HCT116 (cell line): ENCODE data around the gene SLC35F3. TPM values are rescaled to one million over a fixed set of nuclear protein-coding genes. Genes with fewer than 3 reads are reported as not detected.

Experiments
- ATAC-seq: fragments of 200-7000 bp; cut with Tn5 transposase; 2 replicates; pipeline ENCODE4 v1.9.1; 2020; ENCODE audit warnings: mild to moderate bottlenecking, moderate library complexity
- BruUV-seq: library from RNA; stranded (reverse); fragments of 400-500 nt; replicated peaks from 2 replicates; lab custom pipeline; 2021; lab: Mats Ljungman, UMichigan
- CTCF ChIA-PET: fragments of 300-600 bp; sonication (Branson Sonifier 250); formaldehyde crosslinking; loops from one replicate; lab custom pipeline; 2021; ENCODE audit warnings: antibody characterized with exemption; lab: Charles Lee
- POLR2A ChIA-PET: fragments of 300-600, 350-600 bp; sonication (Branson Sonifier 250); formaldehyde crosslinking; loops from one replicate; lab custom pipeline; 2021; ENCODE audit warnings: antibody characterized with exemption; lab: Charles Lee
- RAD21 ChIA-PET, 2 experiments: fragments of 300-600 bp; sonication (Branson Sonifier 250); formaldehyde crosslinking; loops; one replicate each; lab custom pipeline; 2023; ENCODE audit warnings: low total read pairs in 2 of 2; ENCODE audit not compliant: uncharacterized antibody in 2 of 2, unreplicated experiment in 2 of 2, low non-redundant PET in 1 of 2; lab: Charles Lee
- DNase-seq: peaks from one replicate; pipeline ENCODE4 v3.0.0-alpha.2; 2010; ENCODE audit warnings: low read depth, low spot score
- H2AFZ ChIP-seq: fragments of 200-600 bp; shearing (Covaris generic), sonication (generic); 2 replicates; pipeline ENCODE4 v1.6.1; 2017; ENCODE audit warnings: low read depth, mixed run types, mixed read lengths, antibody characterized with exemption, low read length; ENCODE audit not compliant: poor library complexity, severe bottlenecking
- H3K27ac ChIP-seq: 2 replicates; pipeline ENCODE4 v1.5.1; 2012; ENCODE audit warnings: low read depth, low read length
- H3K27me3 ChIP-seq: fragments of 200-600 bp; sonication (generic); 2 replicates; pipeline ENCODE4 v1.6.1; 2016; ENCODE audit warnings: mixed run types, low read length, mixed read lengths; ENCODE audit not compliant: insufficient read depth
- H3K36me3 ChIP-seq, 2 experiments: fragments of 200-500 bp in 1 of 2; fragments of 200-600 bp in 1 of 2; sonication (Bioruptor generic) in 1 of 2; sonication (generic) in 1 of 2; 2 replicates each; pipeline versions ENCODE4 v1.5.1 to v1.6.1; 2014 to 2016; ENCODE audit warnings: low read length in 2 of 2, inconsistent platforms in 1 of 2, mixed read lengths in 1 of 2, mixed run types in 1 of 2; ENCODE audit not compliant: insufficient read depth in 2 of 2, control insufficient read depth in 1 of 2
- H3K4me1 ChIP-seq, 2 experiments: fragments of 200-600 bp in 1 of 2; sonication (generic) in 1 of 2; 2 replicates each; pipeline versions ENCODE4 v1.5.1 to v1.6.1; 2012 to 2017; ENCODE audit warnings: low read length in 2 of 2, inconsistent platforms in 1 of 2, mild to moderate bottlenecking in 1 of 2, mixed read lengths in 1 of 2, mixed run types in 1 of 2, moderate library complexity in 1 of 2; ENCODE audit not compliant: insufficient read depth in 2 of 2, control insufficient read depth in 1 of 2
- H3K4me2 ChIP-seq: fragments of 200-600 bp; sonication (generic); 2 replicates; pipeline ENCODE4 v1.6.1; 2017; ENCODE audit warnings: mixed run types, low read length, mixed read lengths
- H3K4me3 ChIP-seq, 2 experiments: fragments of 200-600 bp in 1 of 2; sonication (generic) in 1 of 2; replicated peaks in 1 of 2; 2 replicates each; pipeline ENCODE4 v1.5.1; 2011 to 2016; ENCODE audit warnings: low read length in 2 of 2, control low read depth in 1 of 2, low read depth in 1 of 2, mild to moderate bottlenecking in 1 of 2, mixed read lengths in 1 of 2, mixed run types in 1 of 2
- H3K79me2 ChIP-seq: fragments of 200-600 bp; sonication (generic); 2 replicates; pipeline ENCODE4 v1.6.1; 2017; ENCODE audit warnings: mild to moderate bottlenecking, mixed run types, low read length, moderate library complexity, mixed read lengths; ENCODE audit not compliant: insufficient read depth
- H3K9ac ChIP-seq: fragments of 200-600 bp; sonication (generic); 2 replicates; pipeline ENCODE4 v1.6.1; 2016; ENCODE audit warnings: low read length, mixed read lengths
- H3K9me2 ChIP-seq: fragments of 200-600 bp; sonication (generic), shearing (Covaris generic); 2 replicates; pipeline ENCODE4 v1.6.1; 2017; ENCODE audit warnings: mixed run types, mild to moderate bottlenecking, moderate library complexity; ENCODE audit not compliant: insufficient read depth
- H3K9me3 ChIP-seq, 2 experiments: fragments of 200-500 bp in 1 of 2; fragments of 200-600 bp in 1 of 2; sonication (Bioruptor generic) in 1 of 2; sonication (generic) in 1 of 2; 2 replicates each; pipeline ENCODE4 v1.6.1; 2014 to 2017; ENCODE audit warnings: low read length in 2 of 2, mixed read lengths in 2 of 2, inconsistent platforms in 1 of 2, low read depth in 1 of 2, mild to moderate bottlenecking in 1 of 2, mixed run types in 1 of 2, moderate library complexity in 1 of 2; ENCODE audit not compliant: control insufficient read depth in 1 of 2, insufficient read depth in 1 of 2
- H4K20me1 ChIP-seq: fragments of 200-600 bp; sonication (generic), shearing (Covaris generic); 2 replicates; pipeline ENCODE4 v1.6.1; 2017; ENCODE audit warnings: mixed run types, mild to moderate bottlenecking, moderate library complexity; ENCODE audit not compliant: insufficient read depth
- ATF3 ChIP-seq: IDR thresholded peaks from 2 replicates; pipeline ENCODE4 v1.6.1; 2012
- CBX3 ChIP-seq: IDR thresholded peaks from 2 replicates; pipeline ENCODE4 v1.6.1; 2012; ENCODE audit warnings: low read depth
- CEBPB ChIP-seq: IDR thresholded peaks from 2 replicates; pipeline ENCODE4 v1.6.1; 2012; ENCODE audit warnings: low read depth
- CTCF ChIP-seq, 3 experiments: fragments of 200-600 bp in 1 of 3; sonication (generic) in 1 of 3; IDR thresholded peaks in 2 of 3; conservative IDR thresholded peaks in 1 of 3; 2 replicates each; pipeline ENCODE4 v1.5.1; 2012 to 2017; ENCODE audit warnings: low read depth in 2 of 3, low read length in 2 of 3, antibody characterized with exemption in 1 of 3, borderline replicate concordance in 1 of 3, control low read depth in 1 of 3, mild to moderate bottlenecking in 1 of 3, mixed read lengths in 1 of 3, mixed run types in 1 of 3, moderate library complexity in 1 of 3; ENCODE audit not compliant: insufficient read depth in 1 of 3
- ELF1 ChIP-seq: IDR thresholded peaks from 2 replicates; pipeline ENCODE4 v1.6.1; 2012; ENCODE audit warnings: low read depth, borderline replicate concordance
- EZH2 ChIP-seq: fragments of 200-600 bp; sonication (generic); IDR thresholded peaks from 2 replicates; pipeline ENCODE4 v1.6.1; 2017; ENCODE audit warnings: antibody characterized with exemption, mixed run types
- EZH2phosphoT487 ChIP-seq: fragments of 200-600 bp; IDR thresholded peaks from 2 replicates; pipeline ENCODE4 v1.6.1; 2018; ENCODE audit warnings: antibody characterized with exemption, borderline replicate concordance
- FOSL1 ChIP-seq: IDR thresholded peaks from 2 replicates; pipeline ENCODE4 v1.6.1; 2012; ENCODE audit warnings: low read depth
- POLR2A ChIP-seq: IDR thresholded peaks from 2 replicates; pipeline ENCODE4 v1.7.0; 2011; ENCODE audit warnings: borderline replicate concordance; ENCODE audit not compliant: insufficient read depth, insufficient read length; ENCODE audit errors: extremely low read depth
- SP1 ChIP-seq: IDR thresholded peaks from 2 replicates; pipeline ENCODE4 v1.6.1; 2012; ENCODE audit warnings: low read depth
- SRF ChIP-seq: IDR thresholded peaks from 2 replicates; pipeline ENCODE4 v1.6.1; 2012; ENCODE audit warnings: low read depth
- YY1 ChIP-seq: IDR thresholded peaks from 2 replicates; pipeline ENCODE4 v1.6.1; 2011; ENCODE audit warnings: low read length, low read depth, moderate library complexity, mild to moderate bottlenecking; ENCODE audit not compliant: insufficient replicate concordance; ENCODE audit errors: extremely low read depth
- ZNF274 ChIP-seq: fragments of 200-500 bp; sonication (Bioruptor generic); IDR thresholded peaks from 2 replicates; pipeline ENCODE4 v1.6.1; 2014; ENCODE audit warnings: mild to moderate bottlenecking, low read depth, low read length, inconsistent platforms
- intact Hi-C: fragments of 100-400 bp; cut with micrococcal nuclease; formaldehyde crosslinking; loops from 2 replicates; pipeline ENCODE4 v1.10.0; 2022
- total RNA-seq: library from RNA; stranded (reverse); gene quantifications from one replicate; pipeline ENCODE4 v1.2.1, GENCODE V29; 2021; ENCODE audit not compliant: unreplicated experiment
- TF ChIP-seq, protein P1 (sequence below): IDR thresholded peaks from 2 replicates; pipeline ENCODE4 v1.6.1; 2011; ENCODE audit warnings: mild to moderate bottlenecking, low read length, moderate library complexity; ENCODE audit not compliant: insufficient replicate concordance; ENCODE audit errors: extremely low read depth

SLC35F3 gene
- total RNA-seq, 1 experiment from 2014 or later, result 6.4 TPM

GRCh38 chr1:234297668-234298067 is 393.2 kb downstream of the SLC35F3 start:
- Histone ChIP-seq H3K4me1 (no peaks in the 10 kb centered on the region), H3K9ac (no peak overlapping the region), H3K27me3 (no peaks in the 10 kb centered on the region), H3K9me3 (no peaks in the 10 kb centered on the region), H4K20me1 (no peaks in the 10 kb centered on the region)
- ChIA-PET RAD21 (no interaction called here), CTCF (interaction anchor here (1.4 kb wide), 1 partner anchor 12 kb away, joined by 4 read pairs; no protein-coding TSS in a partner anchor), POLR2A (no interaction called here)
- no TSS peak for BruUV-seq
- ATAC-seq, result no peak
- intact Hi-C loops, result no loop called here
- no peak for TF ChIP-seq CEBPB
- TF ChIP-seq, protein P1, sequence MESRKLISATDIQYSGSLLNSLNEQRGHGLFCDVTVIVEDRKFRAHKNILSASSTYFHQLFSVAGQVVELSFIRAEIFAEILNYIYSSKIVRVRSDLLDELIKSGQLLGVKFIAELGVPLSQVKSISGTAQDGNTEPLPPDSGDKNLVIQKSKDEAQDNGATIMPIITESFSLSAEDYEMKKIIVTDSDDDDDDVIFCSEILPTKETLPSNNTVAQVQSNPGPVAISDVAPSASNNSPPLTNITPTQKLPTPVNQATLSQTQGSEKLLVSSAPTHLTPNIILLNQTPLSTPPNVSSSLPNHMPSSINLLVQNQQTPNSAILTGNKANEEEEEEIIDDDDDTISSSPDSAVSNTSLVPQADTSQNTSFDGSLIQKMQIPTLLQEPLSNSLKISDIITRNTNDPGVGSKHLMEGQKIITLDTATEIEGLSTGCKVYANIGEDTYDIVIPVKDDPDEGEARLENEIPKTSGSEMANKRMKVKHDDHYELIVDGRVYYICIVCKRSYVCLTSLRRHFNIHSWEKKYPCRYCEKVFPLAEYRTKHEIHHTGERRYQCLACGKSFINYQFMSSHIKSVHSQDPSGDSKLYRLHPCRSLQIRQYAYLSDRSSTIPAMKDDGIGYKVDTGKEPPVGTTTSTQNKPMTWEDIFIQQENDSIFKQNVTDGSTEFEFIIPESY, result no peak
- TF ChIP-seq ELF1, result no peak
- no peak for TF ChIP-seq EZH2phosphoT487
- no peak for TF ChIP-seq FOSL1
- TF ChIP-seq SP1, result no peak
- TF ChIP-seq EZH2, result no peak
- TF ChIP-seq, all 23 proteins: peak for 0
- no peak for DNase-seq
- no peak overlapping the region for H3K4me2 ChIP-seq
- no peak overlapping the region for H3K27ac ChIP-seq
- no peak overlapping the region for H3K4me3 ChIP-seq
- H2AFZ ChIP-seq, result no peak overlapping the region
- H3K79me2 ChIP-seq, result no peaks in the 10 kb centered on the region
- no peaks in the 10 kb centered on the region for H3K9me2 ChIP-seq
- no peaks in the 10 kb centered on the region for H3K36me3 ChIP-seq

DNA sequence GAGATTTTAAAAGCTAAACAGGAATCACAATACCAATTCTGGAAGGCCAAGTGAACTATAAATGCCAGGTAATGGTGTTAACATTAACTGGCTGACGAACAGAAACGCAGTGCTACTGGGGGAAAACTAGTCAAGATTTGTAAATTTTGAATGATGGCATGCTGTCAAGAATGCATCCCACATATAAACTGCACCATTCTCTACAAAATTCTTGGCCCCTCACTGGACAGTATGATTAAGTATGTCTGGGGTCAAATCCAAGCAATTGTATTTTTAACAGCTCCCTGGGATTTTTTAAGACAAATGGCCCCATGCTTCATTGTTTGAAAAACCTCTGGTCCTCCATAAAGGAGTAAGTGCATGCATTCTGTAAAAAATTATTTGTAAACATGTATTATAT is 395.6 kb downstream of the SLC35F3 start:
- no peaks in the 10 kb centered on the region for H3K4me1 ChIP-seq
- H3K36me3 ChIP-seq, result no peaks in the 10 kb centered on the region
- no peaks in the 10 kb centered on the region for H4K20me1 ChIP-seq
- ATAC-seq (no peak), DNase-seq (no peak)
- no peaks in the 10 kb centered on the region for H3K79me2 ChIP-seq
- H2AFZ ChIP-seq, result no peak overlapping the region
- CTCF ChIA-PET, result no interaction called here
- no peak overlapping the region for H3K4me3 ChIP-seq
- H3K9me3 ChIP-seq, result no peaks in the 10 kb centered on the region
- no peaks in the 10 kb centered on the region for H3K9me2 ChIP-seq
- no peak overlapping the region for H3K4me2 ChIP-seq
- no peak overlapping the region for H3K9ac ChIP-seq
- H3K27me3 ChIP-seq, result no peaks in the 10 kb centered on the region
- BruUV-seq, result no TSS peak
- POLR2A ChIA-PET, result no interaction called here
- intact Hi-C loops, result no loop called here
- no peak overlapping the region for H3K27ac ChIP-seq
- RAD21 ChIA-PET, result no interaction called here
- no peak for TF ChIP-seq POLR2A
- TF ChIP-seq SP1, result no peak
- no peak for TF ChIP-seq ATF3
- TF ChIP-seq EZH2phosphoT487, result no peak
- no peak for TF ChIP-seq CTCF (IDR thresholded peaks at IDR 0.05 in 2 of 3, conservative IDR thresholded peaks at IDR 0.05 in 1 of 3; ENCODE audit: borderline replicate concordance in 1 of 3, insufficient read depth in 1 of 3, low read depth in 2 of 3, low read length in 2 of 3)
- TF ChIP-seq CBX3, result no peak
- no peak for TF ChIP-seq ZNF274
- TF ChIP-seq YY1, result no peak
- TF ChIP-seq SRF, result no peak
